ENCODE results near the gene PRKAA1. TPM values are rescaled to one million over a fixed set of nuclear protein-coding genes. Genes with fewer than 3 reads are reported as not detected.

The PRKAA1 gene
- total RNA-seq, 1 experiment from 2014 or later: 178 TPM

DNA sequence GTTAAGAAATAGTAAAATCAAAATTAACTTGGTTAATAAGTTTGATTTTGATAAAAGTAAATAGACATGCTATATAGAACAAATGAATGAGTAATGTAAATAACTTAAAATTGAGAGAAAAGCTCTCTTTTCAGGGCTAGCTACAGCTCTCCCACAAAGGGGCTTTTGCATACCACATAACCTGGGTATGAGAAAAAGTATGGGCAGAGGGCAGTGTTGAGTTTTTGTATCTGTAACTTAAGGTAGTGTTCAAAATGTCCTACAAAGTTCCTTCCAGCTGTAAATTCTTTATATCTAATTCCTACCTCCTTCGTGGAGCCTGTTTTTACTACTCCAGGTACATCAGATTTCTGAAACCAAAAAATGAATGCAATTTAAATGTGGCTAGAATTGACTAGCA lies 23.6 kb downstream of the PRKAA1 start:
- no peaks in the 10 kb centered on the region for H3K9me2 ChIP-seq (ENCODE audit: insufficient read depth)
- H3K4me3 ChIP-seq: no peak overlapping the region
- H3K27me3 ChIP-seq (ENCODE audit: insufficient read depth, low read depth): no peaks in the 10 kb centered on the region
- BruUV-seq (replicated peaks): no TSS peak
- no peak overlapping the region for H3K4me2 ChIP-seq
- H3K9me3 ChIP-seq (ENCODE audit: insufficient read depth, low read depth): no peaks in the 10 kb centered on the region
- H3K27ac ChIP-seq: no peak overlapping the region
- DNase-seq: no peak
- H3K79me2 ChIP-seq (ENCODE audit: low read depth): peaks cover 15% of the 10 kb centered on the region
- peaks cover 18% of the 10 kb centered on the region for H4K20me1 ChIP-seq (ENCODE audit: insufficient read depth)
- TF ChIP-seq, protein P1, sequence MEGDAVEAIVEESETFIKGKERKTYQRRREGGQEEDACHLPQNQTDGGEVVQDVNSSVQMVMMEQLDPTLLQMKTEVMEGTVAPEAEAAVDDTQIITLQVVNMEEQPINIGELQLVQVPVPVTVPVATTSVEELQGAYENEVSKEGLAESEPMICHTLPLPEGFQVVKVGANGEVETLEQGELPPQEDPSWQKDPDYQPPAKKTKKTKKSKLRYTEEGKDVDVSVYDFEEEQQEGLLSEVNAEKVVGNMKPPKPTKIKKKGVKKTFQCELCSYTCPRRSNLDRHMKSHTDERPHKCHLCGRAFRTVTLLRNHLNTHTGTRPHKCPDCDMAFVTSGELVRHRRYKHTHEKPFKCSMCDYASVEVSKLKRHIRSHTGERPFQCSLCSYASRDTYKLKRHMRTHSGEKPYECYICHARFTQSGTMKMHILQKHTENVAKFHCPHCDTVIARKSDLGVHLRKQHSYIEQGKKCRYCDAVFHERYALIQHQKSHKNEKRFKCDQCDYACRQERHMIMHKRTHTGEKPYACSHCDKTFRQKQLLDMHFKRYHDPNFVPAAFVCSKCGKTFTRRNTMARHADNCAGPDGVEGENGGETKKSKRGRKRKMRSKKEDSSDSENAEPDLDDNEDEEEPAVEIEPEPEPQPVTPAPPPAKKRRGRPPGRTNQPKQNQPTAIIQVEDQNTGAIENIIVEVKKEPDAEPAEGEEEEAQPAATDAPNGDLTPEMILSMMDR (conservative IDR thresholded peaks at IDR 0.05): no peak
- TF ChIP-seq EZH2 (IDR thresholded peaks at IDR 0.05; ENCODE audit: low read depth): no peak
- H2AFZ ChIP-seq: no peak overlapping the region
- peaks cover 10% of the 10 kb centered on the region; the same call in 1 of the 2 replicates for H3F3A ChIP-seq (ENCODE audit: insufficient read depth, low read depth)
- ChIA-PET POLR2A (ENCODE audit: unreplicated experiment) (no interaction called here), CTCF (interaction anchor here (0.5 to 1.2 kb wide), 5 partner anchors 13 to 1818 kb away, joined by 3 to 10 read pairs (median 3); partner anchors contain the start of gene PRKAA1)
- intact Hi-C loops (cut with micrococcal nuclease; ENCODE audit: unreplicated experiment): no loop called here
- H3K4me1 ChIP-seq (replicated peaks; ENCODE audit: insufficient read depth): peaks cover 10% of the 10 kb centered on the region; the same call in 1 of the 2 replicates
- H3K36me3 ChIP-seq (ENCODE audit: low read depth): peaks cover 47% of the 10 kb centered on the region

DNA sequence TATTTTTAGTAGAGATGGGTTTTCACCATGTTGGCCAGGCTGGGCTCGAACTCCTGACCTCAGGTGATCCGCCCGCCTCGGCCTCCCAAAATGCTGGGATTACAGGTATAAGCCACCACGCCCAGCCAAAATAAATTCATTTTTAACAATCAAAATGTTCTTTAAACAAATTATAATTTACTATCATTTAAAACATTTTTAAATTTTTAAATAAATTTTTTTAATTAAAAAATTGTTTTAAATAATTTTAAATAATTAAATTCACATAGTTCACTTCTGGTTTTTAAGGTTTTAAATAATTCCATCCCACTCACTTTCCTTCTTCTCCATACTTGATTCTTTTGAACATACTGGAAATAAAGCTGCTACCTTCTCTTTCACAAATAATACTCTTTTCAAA lies 27.4 kb downstream of the PRKAA1 start:
- Histone ChIP-seq H3K9me2 (ENCODE audit: insufficient read depth) (no peaks in the 10 kb centered on the region), H3K9me3 (ENCODE audit: insufficient read depth, low read depth) (no peaks in the 10 kb centered on the region), H3K79me2 (ENCODE audit: low read depth) (no peaks in the 10 kb centered on the region), H4K20me1 (ENCODE audit: insufficient read depth) (peaks cover 6% of the 10 kb centered on the region; the same call in 1 of the 2 replicates), H3K4me3 (no peak overlapping the region), H2AFZ (no peak overlapping the region), H3K27ac (no peak overlapping the region), H3F3A (ENCODE audit: insufficient read depth, low read depth) (no peaks in the 10 kb centered on the region), H3K27me3 (ENCODE audit: insufficient read depth, low read depth) (no peaks in the 10 kb centered on the region), H3K4me2 (no peak overlapping the region), H3K36me3 (ENCODE audit: low read depth) (peaks cover 61% of the 10 kb centered on the region), H3K4me1 (replicated peaks; ENCODE audit: insufficient read depth) (0 out of 2 replicates have a peak, but pooled peaks cover under 1% of the 10 kb centered on the region)
- TF ChIP-seq, protein P1 (conservative IDR thresholded peaks at IDR 0.05): no peak
- TF ChIP-seq EZH2 (IDR thresholded peaks at IDR 0.05; ENCODE audit: low read depth): no peak
- POLR2A ChIA-PET (ENCODE audit: unreplicated experiment): no interaction called here
- CTCF ChIA-PET: no interaction called here
- intact Hi-C loops (cut with micrococcal nuclease; ENCODE audit: unreplicated experiment): no loop called here
- no TSS peak for BruUV-seq (replicated peaks)
- no peak for DNase-seq

DNA sequence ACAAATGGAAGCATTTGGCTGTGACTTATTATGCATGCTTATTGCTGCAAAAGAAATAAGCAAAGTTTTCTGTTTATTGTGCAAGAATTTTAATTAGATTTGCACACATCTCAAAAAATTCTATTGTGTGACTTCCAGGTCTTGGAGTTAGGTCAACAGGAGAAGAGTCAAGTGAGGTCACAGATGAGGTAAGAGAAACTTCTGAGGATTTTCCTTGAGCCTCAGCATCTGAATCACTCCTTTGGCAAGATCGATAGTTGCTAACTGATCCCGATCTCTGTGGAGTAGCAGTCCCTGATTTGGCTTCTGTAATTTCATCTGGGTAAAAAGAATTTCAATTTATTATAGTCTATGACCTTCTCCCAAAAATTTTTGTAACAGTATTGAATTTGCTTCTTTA lies 35.5 kb downstream of the PRKAA1 start:
- Histone ChIP-seq H4K20me1 (ENCODE audit: insufficient read depth) (peaks cover 11% of the 10 kb centered on the region; the same call in 1 of the 2 replicates), H3K27me3 (ENCODE audit: insufficient read depth, low read depth) (no peaks in the 10 kb centered on the region), H3K27ac (no peak overlapping the region), H3F3A (ENCODE audit: insufficient read depth, low read depth) (peaks cover 17% of the 10 kb centered on the region), H3K9me3 (ENCODE audit: insufficient read depth, low read depth) (no peaks in the 10 kb centered on the region), H3K9me2 (ENCODE audit: insufficient read depth) (no peaks in the 10 kb centered on the region), H2AFZ (no peak overlapping the region), H3K4me1 (replicated peaks; ENCODE audit: insufficient read depth) (no peaks in the 10 kb centered on the region), H3K4me3 (no peak overlapping the region), H3K4me2 (no peak overlapping the region), H3K79me2 (ENCODE audit: low read depth) (no peaks in the 10 kb centered on the region), H3K36me3 (ENCODE audit: low read depth) (peaks cover 44% of the 10 kb centered on the region)
- no peak for DNase-seq
- ChIA-PET CTCF (no interaction called here), POLR2A (ENCODE audit: unreplicated experiment) (no interaction called here)
- intact Hi-C loops (cut with micrococcal nuclease; ENCODE audit: unreplicated experiment): no loop called here
- TF ChIP-seq EZH2 (IDR thresholded peaks at IDR 0.05; ENCODE audit: low read depth): no peak
- TF ChIP-seq, protein P1 (conservative IDR thresholded peaks at IDR 0.05): no peak
- BruUV-seq (replicated peaks): no TSS peak

Measured in PC-9 (cell line).